Uterus (tissue), 4 donors: ENCODE measurements around the gene MAPK7. TPM values are rescaled to one million over a fixed set of nuclear protein-coding genes. Genes with fewer than 3 reads are reported as not detected.
"Not testable (repeated sequence)": the region's sequence is repeated elsewhere in the genome, so short reads cannot be mapped to it uniquely, and the experiment has no call there.

Experiments
- DNase-seq, 2 donors: peaks; one replicate each; pipeline ENCODE4 v3.0.0-alpha.2; 2019 to 2020
- H3K27ac ChIP-seq, 2 donors: fragments of 200-600 bp; sonication (generic); 1 replicate in 1 of 2; 2 replicates in 1 of 2; pipeline ENCODE4 v1.5.1; 2016 to 2018
- H3K27me3 ChIP-seq, 2 donors: fragments of 200-600 bp; sonication (generic); one replicate each; pipeline ENCODE4 v1.5.1; 2018 to 2019; ENCODE audit warnings: control low read depth in 1 of 2
- H3K36me3 ChIP-seq, 2 donors: fragments of 200-600 bp; sonication (generic); one replicate each; pipeline ENCODE4 v1.5.1; 2019; ENCODE audit warnings: control low read depth in 1 of 2
- H3K4me1 ChIP-seq, 2 donors: fragments of 200-600 bp; sonication (generic); one replicate each; pipeline ENCODE4 v1.5.1; 2018 to 2019; ENCODE audit warnings: control low read depth in 1 of 2
- H3K4me3 ChIP-seq, 2 donors: fragments of 200-600 bp; sonication (generic); 1 replicate in 1 of 2; 2 replicates in 1 of 2; pipeline ENCODE4 v1.5.1; 2018 to 2019; ENCODE audit warnings: mild to moderate bottlenecking in 1 of 2
- H3K9me3 ChIP-seq, 2 donors: fragments of 200-600 bp; sonication (generic); one replicate each; pipeline ENCODE4 v1.5.1; 2019; ENCODE audit warnings: control low read depth in 1 of 2
- CTCF ChIP-seq, 4 experiments: fragments of 200-600 bp in 2 of 4; fragments of 450-650 bp in 2 of 4; sonication (generic) in 2 of 4; IDR thresholded peaks; one replicate each; pipeline ENCODE4 v1.5.1; 2016 to 2019; ENCODE audit warnings: antibody characterized with exemption in 4 of 4, mild to moderate bottlenecking in 2 of 4, moderate library complexity in 1 of 4
- POLR2A ChIP-seq, 2 donors: fragments of 450-650 bp; IDR thresholded peaks; one replicate each; pipeline ENCODE4 v1.6.1; 2016; ENCODE audit warnings: antibody characterized with exemption in 2 of 2, mild to moderate bottlenecking in 1 of 2, moderate library complexity in 1 of 2
- intact Hi-C: fragments of 100-400 bp; cut with DNase I; formaldehyde crosslinking; loops from one replicate; pipeline ENCODE4 v1.15.1; 2023; ENCODE audit warnings: low total_unique reads
- total RNA-seq, 4 donors: library from RNA; depleted of rRNA in 3 of 4; stranded (reverse); fragments of >200 nt in 3 of 4; gene quantifications; one replicate each; pipeline versions ENCODE4 v1.1.0 to v1.2.4, GENCODE V29; 2014 to 2023
- donor health status: DM: yes; HTN: yes; CAD: no.

Gene MAPK7
- total RNA-seq, 4 donors from 2014 or later: 3.3 to 72.8 (median 18.3) TPM

GRCh38 chr17:19346351-19347255, 31.7 kb upstream of the MAPK7 start:
- peak; percentile 84 to 88 for DNase-seq

GRCh38 chr17:19347323-19348080, 30.8 kb upstream of the MAPK7 start:
- Histone ChIP-seq H3K27me3 (no peaks in the 10 kb centered on the region), H3K4me1 (peaks cover 16 to 32% of the 10 kb centered on the region in 2 donors), H3K36me3 (no peaks in the 10 kb centered on the region), H3K27ac (peak overlapping the region; percentile 88 to 98), H3K9me3 (no peaks in the 10 kb centered on the region), H3K4me3 (no peak overlapping the region)
- DNase-seq: peak; percentile 36
- TF ChIP-seq CTCF (IDR thresholded peaks at IDR 0.05): no peak
- TF ChIP-seq POLR2A (IDR thresholded peaks at IDR 0.05): no peak
- intact Hi-C loops: no loop called here

More at GRCh38 chr17:19346351-19347255, 31.7 kb upstream of the MAPK7 start:
- peak in 2 of 4 experiments; percentile 3 to 5 for TF ChIP-seq CTCF (IDR thresholded peaks at IDR 0.05)
- peak in 1 of 2 donors; percentile 14 for TF ChIP-seq POLR2A (IDR thresholded peaks at IDR 0.05)
- Histone ChIP-seq H3K4me3 (no peak overlapping the region), H3K9me3 (no peaks in the 10 kb centered on the region), H3K4me1 (peaks cover 16 to 33% of the 10 kb centered on the region in 2 donors), H3K36me3 (no peaks in the 10 kb centered on the region), H3K27ac (peak overlapping the region; percentile 88 to 98), H3K27me3 (no peaks in the 10 kb centered on the region)
- intact Hi-C loops: no loop called here

- H3K9me3 ChIP-seq: no peaks in the 10 kb centered on the region
- peaks cover 16 to 27% of the 10 kb centered on the region in 2 donors for H3K4me1 ChIP-seq
- TF ChIP-seq POLR2A (IDR thresholded peaks at IDR 0.05) (no peak), CTCF (IDR thresholded peaks at IDR 0.05) (no peak)
- peak overlapping the region; percentile 88 to 98 for H3K27ac ChIP-seq
- peak in 1 of 2 donors; percentile 11 for DNase-seq
- no peaks in the 10 kb centered on the region for H3K36me3 ChIP-seq
- no peaks in the 10 kb centered on the region for H3K27me3 ChIP-seq
- no peak overlapping the region for H3K4me3 ChIP-seq
- intact Hi-C loops: no loop called here
These were observed 30.1 kb upstream of the MAPK7 start for GRCh38 chr17:19348081-19348650.

- Histone ChIP-seq H3K9me3 (no peaks in the 10 kb centered on the region), H3K4me1 (peaks cover 16 to 25% of the 10 kb centered on the region in 2 donors), H3K36me3 (no peaks in the 10 kb centered on the region), H3K4me3 (no peak overlapping the region), H3K27ac (no peak overlapping the region), H3K27me3 (no peaks in the 10 kb centered on the region)
- TF ChIP-seq POLR2A (IDR thresholded peaks at IDR 0.05) (no peak), CTCF (IDR thresholded peaks at IDR 0.05) (no peak)
- intact Hi-C loops: no loop called here
- peak; percentile 16 to 27 for DNase-seq
These were observed 29.5 kb upstream of the MAPK7 start for GRCh38 chr17:19348806-19349205.

- H3K27me3 ChIP-seq, H3K9me3 ChIP-seq, H3K4me3 ChIP-seq, H3K4me1 ChIP-seq, DNase-seq, H3K27ac ChIP-seq, H3K36me3 ChIP-seq, intact Hi-C loops: not testable (repeated sequence)
These were observed 24.9 kb upstream of the MAPK7 start for GRCh38 chr17:19353401-19353800.
